ENCODE data around the gene PHF21B.

DNA sequence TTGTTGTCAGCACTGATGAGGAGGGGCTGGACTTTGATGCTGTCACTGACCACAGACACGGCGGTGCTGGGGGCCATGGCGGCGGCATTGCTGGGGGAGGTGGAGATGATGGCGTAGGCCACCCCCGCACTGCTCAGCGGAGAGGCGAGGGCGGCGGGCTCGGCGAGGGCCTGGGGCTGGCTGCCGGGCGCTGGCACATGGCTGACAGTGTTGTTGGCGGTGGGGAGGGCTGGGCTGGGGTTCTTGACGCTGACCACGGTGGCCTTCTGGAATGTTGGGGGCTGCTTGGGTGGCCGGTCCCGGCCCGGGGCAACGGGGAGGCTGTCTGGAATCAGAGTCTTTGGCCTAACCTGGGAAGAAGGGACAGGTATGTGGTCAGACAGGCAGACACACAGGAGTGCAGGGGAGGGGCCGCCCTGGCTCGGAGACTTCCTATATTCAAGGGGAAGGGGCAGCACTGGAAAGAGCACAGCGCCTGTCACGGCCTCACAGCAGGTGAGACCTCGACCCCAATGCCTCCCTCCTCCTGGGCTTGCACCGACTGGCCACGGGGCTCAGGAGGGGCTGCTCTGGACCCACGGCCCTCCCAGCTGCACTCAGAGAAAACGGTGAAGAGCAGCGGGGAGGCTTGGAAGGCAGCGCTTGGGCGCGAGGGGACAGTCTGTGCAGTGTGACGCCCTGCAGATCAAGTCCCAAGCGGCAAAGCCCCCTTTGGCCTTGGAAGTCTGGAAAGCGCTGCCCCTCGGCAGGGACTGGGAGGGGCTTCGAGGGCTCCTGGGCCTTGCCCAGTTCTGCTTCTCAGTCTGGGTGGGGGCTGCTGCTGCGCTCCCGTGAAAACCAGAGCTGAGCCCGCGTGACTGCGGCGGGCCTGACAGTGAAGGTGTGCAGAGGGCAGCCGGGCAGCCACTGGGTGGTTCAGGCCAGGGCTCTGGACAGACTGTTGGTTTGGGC lies 93.2 kb downstream of the PHF21B start:
- TF ChIP-seq, protein P1, sequence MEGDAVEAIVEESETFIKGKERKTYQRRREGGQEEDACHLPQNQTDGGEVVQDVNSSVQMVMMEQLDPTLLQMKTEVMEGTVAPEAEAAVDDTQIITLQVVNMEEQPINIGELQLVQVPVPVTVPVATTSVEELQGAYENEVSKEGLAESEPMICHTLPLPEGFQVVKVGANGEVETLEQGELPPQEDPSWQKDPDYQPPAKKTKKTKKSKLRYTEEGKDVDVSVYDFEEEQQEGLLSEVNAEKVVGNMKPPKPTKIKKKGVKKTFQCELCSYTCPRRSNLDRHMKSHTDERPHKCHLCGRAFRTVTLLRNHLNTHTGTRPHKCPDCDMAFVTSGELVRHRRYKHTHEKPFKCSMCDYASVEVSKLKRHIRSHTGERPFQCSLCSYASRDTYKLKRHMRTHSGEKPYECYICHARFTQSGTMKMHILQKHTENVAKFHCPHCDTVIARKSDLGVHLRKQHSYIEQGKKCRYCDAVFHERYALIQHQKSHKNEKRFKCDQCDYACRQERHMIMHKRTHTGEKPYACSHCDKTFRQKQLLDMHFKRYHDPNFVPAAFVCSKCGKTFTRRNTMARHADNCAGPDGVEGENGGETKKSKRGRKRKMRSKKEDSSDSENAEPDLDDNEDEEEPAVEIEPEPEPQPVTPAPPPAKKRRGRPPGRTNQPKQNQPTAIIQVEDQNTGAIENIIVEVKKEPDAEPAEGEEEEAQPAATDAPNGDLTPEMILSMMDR (conservative IDR thresholded peaks at IDR 0.05; ENCODE audit: low read depth in 2 of 2), result no peak
- TF ChIP-seq EZH2 (IDR thresholded peaks at IDR 0.05; ENCODE audit: low read depth, unreplicated experiment), result no peak
- no peak for TF ChIP-seq POLR2AphosphoS5 (IDR thresholded peaks at IDR 0.05; ENCODE audit: low read depth)
- TF ChIP-seq, protein P2, sequence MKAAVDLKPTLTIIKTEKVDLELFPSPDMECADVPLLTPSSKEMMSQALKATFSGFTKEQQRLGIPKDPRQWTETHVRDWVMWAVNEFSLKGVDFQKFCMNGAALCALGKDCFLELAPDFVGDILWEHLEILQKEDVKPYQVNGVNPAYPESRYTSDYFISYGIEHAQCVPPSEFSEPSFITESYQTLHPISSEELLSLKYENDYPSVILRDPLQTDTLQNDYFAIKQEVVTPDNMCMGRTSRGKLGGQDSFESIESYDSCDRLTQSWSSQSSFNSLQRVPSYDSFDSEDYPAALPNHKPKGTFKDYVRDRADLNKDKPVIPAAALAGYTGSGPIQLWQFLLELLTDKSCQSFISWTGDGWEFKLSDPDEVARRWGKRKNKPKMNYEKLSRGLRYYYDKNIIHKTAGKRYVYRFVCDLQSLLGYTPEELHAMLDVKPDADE (IDR thresholded peaks at IDR 0.05), result no peak
- TF ChIP-seq ZNF331 (CRISPR knock-in tag; IDR thresholded peaks at IDR 0.05; ENCODE audit: low read depth), result no peak
- TF ChIP-seq, protein P3, sequence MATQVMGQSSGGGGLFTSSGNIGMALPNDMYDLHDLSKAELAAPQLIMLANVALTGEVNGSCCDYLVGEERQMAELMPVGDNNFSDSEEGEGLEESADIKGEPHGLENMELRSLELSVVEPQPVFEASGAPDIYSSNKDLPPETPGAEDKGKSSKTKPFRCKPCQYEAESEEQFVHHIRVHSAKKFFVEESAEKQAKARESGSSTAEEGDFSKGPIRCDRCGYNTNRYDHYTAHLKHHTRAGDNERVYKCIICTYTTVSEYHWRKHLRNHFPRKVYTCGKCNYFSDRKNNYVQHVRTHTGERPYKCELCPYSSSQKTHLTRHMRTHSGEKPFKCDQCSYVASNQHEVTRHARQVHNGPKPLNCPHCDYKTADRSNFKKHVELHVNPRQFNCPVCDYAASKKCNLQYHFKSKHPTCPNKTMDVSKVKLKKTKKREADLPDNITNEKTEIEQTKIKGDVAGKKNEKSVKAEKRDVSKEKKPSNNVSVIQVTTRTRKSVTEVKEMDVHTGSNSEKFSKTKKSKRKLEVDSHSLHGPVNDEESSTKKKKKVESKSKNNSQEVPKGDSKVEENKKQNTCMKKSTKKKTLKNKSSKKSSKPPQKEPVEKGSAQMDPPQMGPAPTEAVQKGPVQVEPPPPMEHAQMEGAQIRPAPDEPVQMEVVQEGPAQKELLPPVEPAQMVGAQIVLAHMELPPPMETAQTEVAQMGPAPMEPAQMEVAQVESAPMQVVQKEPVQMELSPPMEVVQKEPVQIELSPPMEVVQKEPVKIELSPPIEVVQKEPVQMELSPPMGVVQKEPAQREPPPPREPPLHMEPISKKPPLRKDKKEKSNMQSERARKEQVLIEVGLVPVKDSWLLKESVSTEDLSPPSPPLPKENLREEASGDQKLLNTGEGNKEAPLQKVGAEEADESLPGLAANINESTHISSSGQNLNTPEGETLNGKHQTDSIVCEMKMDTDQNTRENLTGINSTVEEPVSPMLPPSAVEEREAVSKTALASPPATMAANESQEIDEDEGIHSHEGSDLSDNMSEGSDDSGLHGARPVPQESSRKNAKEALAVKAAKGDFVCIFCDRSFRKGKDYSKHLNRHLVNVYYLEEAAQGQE (IDR thresholded peaks at IDR 0.05; ENCODE audit: unreplicated experiment), result no peak
- TF ChIP-seq EZH2phosphoT487 (IDR thresholded peaks at IDR 0.05; ENCODE audit: unreplicated experiment), result no peak
- TF ChIP-seq JUNB (IDR thresholded peaks at IDR 0.05; ENCODE audit: unreplicated experiment), result no peak
- TF ChIP-seq STAT1 (IDR thresholded peaks at IDR 0.05; ENCODE audit: unreplicated experiment), result no peak
- no peak for TF ChIP-seq NANOG (IDR thresholded peaks at IDR 0.05; ENCODE audit: borderline replicate concordance)
- no peak for TF ChIP-seq CREB1 (CRISPR knock-in tag; IDR thresholded peaks at IDR 0.05; ENCODE audit: low read depth)
- TF ChIP-seq, protein P4, sequence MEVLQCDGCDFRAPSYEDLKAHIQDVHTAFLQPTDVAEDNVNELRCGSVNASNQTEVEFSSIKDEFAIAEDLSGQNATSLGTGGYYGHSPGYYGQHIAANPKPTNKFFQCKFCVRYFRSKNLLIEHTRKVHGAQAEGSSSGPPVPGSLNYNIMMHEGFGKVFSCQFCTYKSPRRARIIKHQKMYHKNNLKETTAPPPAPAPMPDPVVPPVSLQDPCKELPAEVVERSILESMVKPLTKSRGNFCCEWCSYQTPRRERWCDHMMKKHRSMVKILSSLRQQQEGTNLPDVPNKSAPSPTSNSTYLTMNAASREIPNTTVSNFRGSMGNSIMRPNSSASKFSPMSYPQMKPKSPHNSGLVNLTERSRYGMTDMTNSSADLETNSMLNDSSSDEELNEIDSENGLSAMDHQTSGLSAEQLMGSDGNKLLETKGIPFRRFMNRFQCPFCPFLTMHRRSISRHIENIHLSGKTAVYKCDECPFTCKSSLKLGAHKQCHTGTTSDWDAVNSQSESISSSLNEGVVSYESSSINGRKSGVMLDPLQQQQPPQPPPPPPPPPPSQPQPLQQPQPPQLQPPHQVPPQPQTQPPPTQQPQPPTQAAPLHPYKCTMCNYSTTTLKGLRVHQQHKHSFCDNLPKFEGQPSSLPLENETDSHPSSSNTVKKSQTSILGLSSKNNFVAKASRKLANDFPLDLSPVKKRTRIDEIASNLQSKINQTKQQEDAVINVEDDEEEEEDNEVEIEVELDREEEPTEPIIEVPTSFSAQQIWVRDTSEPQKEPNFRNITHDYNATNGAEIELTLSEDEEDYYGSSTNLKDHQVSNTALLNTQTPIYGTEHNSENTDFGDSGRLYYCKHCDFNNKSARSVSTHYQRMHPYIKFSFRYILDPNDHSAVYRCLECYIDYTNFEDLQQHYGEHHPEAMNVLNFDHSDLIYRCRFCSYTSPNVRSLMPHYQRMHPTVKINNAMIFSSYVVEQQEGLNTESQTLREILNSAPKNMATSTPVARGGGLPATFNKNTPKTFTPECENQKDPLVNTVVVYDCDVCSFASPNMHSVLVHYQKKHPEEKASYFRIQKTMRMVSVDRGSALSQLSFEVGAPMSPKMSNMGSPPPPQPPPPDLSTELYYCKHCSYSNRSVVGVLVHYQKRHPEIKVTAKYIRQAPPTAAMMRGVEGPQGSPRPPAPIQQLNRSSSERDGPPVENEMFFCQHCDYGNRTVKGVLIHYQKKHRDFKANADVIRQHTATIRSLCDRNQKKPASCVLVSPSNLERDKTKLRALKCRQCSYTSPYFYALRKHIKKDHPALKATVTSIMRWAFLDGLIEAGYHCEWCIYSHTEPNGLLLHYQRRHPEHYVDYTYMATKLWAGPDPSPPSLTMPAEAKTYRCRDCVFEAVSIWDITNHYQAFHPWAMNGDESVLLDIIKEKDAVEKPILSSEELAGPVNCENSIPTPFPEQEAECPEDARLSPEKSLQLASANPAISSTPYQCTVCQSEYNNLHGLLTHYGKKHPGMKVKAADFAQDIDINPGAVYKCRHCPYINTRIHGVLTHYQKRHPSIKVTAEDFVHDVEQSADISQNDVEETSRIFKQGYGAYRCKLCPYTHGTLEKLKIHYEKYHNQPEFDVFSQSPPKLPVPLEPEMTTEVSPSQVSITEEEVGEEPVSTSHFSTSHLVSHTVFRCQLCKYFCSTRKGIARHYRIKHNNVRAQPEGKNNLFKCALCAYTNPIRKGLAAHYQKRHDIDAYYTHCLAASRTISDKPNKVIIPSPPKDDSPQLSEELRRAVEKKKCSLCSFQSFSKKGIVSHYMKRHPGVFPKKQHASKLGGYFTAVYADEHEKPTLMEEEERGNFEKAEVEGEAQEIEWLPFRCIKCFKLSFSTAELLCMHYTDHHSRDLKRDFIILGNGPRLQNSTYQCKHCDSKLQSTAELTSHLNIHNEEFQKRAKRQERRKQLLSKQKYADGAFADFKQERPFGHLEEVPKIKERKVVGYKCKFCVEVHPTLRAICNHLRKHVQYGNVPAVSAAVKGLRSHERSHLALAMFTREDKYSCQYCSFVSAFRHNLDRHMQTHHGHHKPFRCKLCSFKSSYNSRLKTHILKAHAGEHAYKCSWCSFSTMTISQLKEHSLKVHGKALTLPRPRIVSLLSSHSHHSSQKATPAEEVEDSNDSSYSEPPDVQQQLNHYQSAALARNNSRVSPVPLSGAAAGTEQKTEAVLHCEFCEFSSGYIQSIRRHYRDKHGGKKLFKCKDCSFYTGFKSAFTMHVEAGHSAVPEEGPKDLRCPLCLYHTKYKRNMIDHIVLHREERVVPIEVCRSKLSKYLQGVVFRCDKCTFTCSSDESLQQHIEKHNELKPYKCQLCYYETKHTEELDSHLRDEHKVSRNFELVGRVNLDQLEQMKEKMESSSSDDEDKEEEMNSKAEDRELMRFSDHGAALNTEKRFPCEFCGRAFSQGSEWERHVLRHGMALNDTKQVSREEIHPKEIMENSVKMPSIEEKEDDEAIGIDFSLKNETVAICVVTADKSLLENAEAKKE (CRISPR knock-in tag; IDR thresholded peaks at IDR 0.05), result no peak
- TF ChIP-seq ZNF114 (CRISPR knock-in tag; IDR thresholded peaks at IDR 0.05), result no peak
